WTC11 (cell line): Measurements from ENCODE around the gene OSCAR.

Experiments used
- MYBL2 ChIP-seq: sonication (generic); formaldehyde crosslinking; IDR thresholded peaks from 2 replicates; pipeline ENCODE4 v1.8.1; 2023; ENCODE audit warnings: mild to moderate bottlenecking, moderate library complexity, missing genetic modification reagents
- NFYB ChIP-seq: sonication (generic); formaldehyde crosslinking; conservative IDR thresholded peaks from 2 replicates; pipeline ENCODE4 v1.8.0; 2022; ENCODE audit warnings: low read depth, missing genetic modification reagents
- NR1H2 ChIP-seq: sonication (generic); formaldehyde crosslinking; IDR thresholded peaks from 2 replicates; pipeline ENCODE4 v1.9.0; 2021; ENCODE audit warnings: mild to moderate bottlenecking, moderate library complexity, missing genetic modification reagents
- TCF7 ChIP-seq: sonication (generic); formaldehyde crosslinking; IDR thresholded peaks from 2 replicates; pipeline ENCODE4 v1.8.0; 2022; ENCODE audit warnings: mild to moderate bottlenecking, low read depth, missing genetic modification reagents, moderate library complexity
- TF ChIP-seq, protein P1 (sequence below): fragments of 200-600 bp; IDR thresholded peaks from 2 replicates; pipeline ENCODE4 v1.8.0; 2022; ENCODE audit warnings: antibody characterized with exemption

DNA sequence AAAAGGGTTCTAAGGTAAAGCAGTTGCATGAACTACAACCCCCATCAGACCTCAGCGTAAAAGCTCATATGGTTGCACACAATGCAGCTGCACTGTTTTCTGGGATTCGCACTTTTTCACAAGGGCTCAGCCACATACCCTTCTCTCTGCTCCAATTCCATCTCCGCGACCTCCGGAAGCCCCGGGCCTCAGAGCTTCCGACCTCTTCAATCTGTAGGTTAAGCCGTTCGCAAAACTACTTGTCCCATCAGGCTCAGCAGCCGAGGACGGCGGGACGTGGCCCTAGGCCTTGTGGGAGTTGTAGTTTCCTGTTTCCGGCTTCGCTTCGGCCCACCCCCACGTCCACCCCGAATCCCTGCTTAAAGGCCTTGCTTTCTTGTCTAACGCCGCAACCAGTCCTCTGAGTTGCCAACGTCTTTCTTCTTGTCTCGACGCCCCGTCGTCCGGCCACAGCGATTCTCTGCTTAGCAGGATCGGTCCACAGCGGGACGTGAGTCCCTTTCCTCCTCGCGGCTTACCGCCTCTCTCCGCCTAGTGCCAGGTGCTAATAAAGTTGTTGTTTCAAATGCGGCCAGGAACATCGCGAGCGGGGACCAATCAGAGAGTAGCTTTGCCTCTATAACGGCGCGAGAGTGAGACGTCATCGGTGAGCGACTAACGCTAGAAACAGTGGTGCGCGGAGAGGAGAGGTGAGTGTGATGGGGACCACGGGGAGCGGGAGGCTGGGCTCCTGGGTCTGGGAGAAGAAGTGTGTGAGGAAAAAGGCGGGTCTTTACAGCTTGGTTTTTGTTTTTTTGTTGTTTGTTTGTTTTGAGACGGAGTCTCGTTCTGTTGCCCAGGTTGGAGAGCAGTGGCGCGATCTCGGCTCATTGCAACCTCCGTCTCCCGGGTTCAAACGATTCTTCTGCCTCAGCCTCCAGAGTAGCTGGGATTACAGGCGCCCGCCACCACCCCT lies 14.8 kb upstream of the OSCAR start, which contains the start of the genes PRPF31 and TFPT:
- peak; percentile 91 for TF ChIP-seq NFYB (CRISPR knock-in tag)
- TF ChIP-seq, protein P1, sequence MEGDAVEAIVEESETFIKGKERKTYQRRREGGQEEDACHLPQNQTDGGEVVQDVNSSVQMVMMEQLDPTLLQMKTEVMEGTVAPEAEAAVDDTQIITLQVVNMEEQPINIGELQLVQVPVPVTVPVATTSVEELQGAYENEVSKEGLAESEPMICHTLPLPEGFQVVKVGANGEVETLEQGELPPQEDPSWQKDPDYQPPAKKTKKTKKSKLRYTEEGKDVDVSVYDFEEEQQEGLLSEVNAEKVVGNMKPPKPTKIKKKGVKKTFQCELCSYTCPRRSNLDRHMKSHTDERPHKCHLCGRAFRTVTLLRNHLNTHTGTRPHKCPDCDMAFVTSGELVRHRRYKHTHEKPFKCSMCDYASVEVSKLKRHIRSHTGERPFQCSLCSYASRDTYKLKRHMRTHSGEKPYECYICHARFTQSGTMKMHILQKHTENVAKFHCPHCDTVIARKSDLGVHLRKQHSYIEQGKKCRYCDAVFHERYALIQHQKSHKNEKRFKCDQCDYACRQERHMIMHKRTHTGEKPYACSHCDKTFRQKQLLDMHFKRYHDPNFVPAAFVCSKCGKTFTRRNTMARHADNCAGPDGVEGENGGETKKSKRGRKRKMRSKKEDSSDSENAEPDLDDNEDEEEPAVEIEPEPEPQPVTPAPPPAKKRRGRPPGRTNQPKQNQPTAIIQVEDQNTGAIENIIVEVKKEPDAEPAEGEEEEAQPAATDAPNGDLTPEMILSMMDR = no peak
- no peak for TF ChIP-seq NR1H2 (CRISPR knock-in tag)
- no peak for TF ChIP-seq MYBL2 (CRISPR knock-in tag)
- no peak for TF ChIP-seq TCF7 (CRISPR knock-in tag)
